ENCODE data around the gene ERFE. TPM values are rescaled to one million over a fixed set of nuclear protein-coding genes. Genes with fewer than 3 reads are reported as not detected.

Gene ERFE
- 1.2 TPM for total RNA-seq

GRCh38 chr2:238158509-238159070 lies at the start of gene ERFE:
TSS of gene ERFE (plus strand) at chr2:238158970. CDS start at chr2:238159008, 38 bp downstream.

GRCh38 chr2:238138331-238139195 lies 20.2 kb upstream of the ERFE start, which contains the start of gene KLHL30:
TSS of gene KLHL30 (plus strand) at chr2:238138668. CDS start at chr2:238140755, 2,087 bp downstream.

GRCh38 chr2:238203094-238203972 lies 44.6 kb downstream of the ERFE start, which contains the start of gene ILKAP:
TSS of gene ILKAP (minus strand) at chr2:238203695. CDS start at chr2:238203553, 142 bp downstream.

Other genes starting within 250 kb of the ERFE start
- gene UBE2F, start 192.0 kb upstream of the ERFE start, total RNA-seq, result 50.3 TPM
- gene SCLY, start 98.0 kb upstream of the ERFE start, total RNA-seq, result 11.1 TPM
- gene ESPNL, start 58.6 kb upstream of the ERFE start, total RNA-seq, result 0.23 TPM
- gene KLHL30, start 20.3 kb upstream of the ERFE start, total RNA-seq, result not detected
- 55.1 TPM for gene ILKAP, start 44.7 kb downstream of the ERFE start, total RNA-seq
- gene HES6, start 81.1 kb downstream of the ERFE start, total RNA-seq, result 40.6 TPM
- gene PER2, start 129.6 kb downstream of the ERFE start, total RNA-seq, result 5.1 TPM
- 18.5 TPM for gene TRAF3IP1, start 161.5 kb downstream of the ERFE start, total RNA-seq

Measured in diencephalon (tissue), 1 donor.